ENCODE data around the gene CDH23.
A peak's percentile ranks its signal among the peaks of the same experiment; 100 is the strongest.

CDH23 gene

DNA sequence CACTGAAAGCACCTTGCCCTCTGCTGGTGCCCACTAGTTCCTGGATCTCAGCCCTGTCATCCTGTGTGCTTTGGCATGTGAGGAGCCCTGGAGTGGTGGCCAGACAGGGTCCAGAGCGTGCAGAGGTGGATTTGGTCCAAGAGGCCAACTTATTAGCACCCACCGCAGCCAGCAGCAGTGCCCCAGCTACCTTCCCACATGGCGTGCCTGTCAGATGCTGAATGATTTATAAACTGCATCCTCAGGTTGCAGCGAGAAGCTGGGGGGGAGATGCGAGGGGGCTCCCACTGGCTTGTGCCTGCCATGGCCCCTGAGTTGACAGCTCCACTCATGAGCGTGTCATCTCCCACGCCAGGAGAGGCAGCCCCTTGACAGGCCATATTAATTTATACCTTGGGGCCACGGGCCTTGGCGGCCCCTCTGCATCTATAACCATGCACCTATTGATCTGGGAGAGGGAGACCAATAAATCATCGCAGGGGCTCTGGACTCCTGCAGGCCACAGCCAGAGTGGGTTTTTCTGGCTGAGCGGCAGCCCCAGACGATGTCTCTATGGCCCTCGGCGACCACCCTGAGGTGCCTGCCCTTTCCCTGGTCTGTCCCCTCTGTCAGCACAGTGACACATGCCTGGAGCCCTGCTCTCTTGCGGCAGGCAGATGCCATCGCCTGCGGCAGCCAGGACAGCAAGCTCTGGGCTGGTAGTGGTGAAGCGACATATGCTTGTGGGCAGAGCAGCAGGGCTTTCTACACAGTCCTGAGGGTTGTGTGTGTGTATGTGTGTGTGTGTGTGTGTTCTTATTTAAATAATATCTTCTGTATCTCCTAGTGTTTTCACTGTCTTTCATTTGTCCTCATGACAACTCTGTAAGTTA lies 120.8 kb downstream of the CDH23 start:
- DNase-seq: peak in 1 of 14 donors; percentile 56

DNA sequence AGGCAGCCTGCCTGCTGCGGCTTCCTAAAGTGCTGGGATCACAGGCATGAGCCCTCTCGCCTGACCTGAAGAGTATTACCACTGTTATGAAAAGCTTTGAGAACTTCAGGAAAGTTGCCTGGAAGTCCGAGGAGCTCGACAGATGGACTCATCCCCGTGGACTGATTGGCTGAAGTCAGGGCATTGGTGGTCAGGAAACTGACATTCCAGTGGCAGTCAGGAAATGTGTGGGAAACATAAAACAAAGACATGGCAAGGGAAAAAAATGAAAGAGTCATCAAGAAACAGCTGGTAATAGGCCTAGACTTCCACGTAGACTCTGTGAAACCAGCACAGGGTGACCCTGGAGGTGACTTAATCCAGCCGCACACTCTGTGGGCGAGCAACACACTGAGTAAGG lies 123.3 kb downstream of the CDH23 start:
- DNase-seq: no peak

DNA sequence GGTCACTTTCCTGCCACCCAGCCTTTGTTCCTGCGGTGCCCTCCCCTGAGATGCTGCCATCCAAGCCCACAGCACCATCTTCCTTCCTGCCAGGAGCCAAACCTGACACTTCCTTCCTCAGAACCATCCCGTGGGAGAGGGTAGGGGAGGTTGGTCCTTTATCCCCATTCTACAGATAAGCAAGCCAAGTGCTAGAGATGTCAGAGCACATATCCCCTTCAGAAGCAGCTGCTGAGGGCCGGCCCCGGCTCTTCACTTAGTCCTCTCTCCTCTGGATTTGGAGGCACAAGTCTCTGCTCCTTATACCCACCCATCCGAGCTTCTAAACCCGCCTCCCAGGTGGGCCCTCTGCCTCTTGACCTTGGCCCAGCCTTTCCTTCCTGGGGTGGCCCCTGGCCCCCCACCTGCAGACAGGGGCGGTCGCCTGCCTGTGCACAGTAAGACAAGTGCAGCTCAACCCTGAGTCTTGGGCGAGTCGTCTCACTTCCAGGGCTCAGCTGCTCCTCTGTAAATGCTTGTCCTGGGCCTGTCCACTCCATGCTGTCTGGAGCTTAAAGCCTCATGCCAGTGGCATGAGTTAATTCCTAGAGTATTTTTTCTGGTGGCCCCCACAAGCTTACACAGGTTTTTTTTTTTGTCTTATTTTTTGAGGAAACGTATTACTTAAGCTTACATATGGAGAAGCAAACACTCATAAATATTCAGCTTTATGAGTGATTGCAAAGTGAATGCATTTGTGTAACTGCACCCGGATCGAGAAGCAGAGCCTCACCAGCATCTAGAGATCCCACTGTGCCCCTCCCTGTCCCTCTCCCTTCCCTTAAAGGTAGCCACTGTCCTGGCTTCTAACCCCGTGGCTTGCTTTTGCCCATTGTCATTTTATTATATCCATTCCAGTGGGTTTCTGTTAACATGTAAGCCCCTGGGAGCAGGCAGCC lies 125.1 kb downstream of the CDH23 start:
- no peak for DNase-seq

DNA sequence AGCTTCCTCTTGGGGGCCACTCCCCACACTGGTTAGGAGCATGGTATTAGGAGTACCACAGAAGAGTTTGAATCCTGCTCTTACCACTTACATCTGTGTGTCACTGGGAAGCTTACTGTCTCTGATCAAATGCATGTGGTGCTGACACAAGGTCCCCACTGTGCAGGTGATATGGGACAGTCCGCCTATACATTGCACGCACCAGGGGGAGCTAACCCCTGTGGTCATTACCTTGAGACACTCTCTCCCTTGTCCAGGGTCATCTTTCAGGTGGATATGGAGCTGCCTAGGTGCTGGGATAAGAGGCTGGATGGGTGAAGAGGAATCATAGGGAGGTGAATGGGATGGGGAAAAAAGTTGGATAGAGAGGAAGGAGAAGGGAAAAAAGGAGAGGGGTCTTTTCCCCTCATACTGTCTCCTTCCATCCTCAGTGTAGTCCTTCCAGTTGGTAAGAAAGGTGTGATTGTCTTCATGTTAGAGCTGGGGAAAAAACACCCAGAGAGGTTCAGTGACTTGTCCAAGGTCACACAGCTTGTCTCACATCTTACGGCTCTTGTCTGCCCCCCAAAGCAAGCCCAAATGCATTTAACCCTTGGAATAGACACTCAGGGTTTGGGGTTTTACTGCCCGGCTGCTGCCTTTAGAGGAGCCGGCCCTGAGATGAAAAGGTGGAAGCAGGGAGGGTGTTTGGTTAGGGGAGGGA lies 125.9 kb downstream of the CDH23 start:
- no peak for DNase-seq

DNA sequence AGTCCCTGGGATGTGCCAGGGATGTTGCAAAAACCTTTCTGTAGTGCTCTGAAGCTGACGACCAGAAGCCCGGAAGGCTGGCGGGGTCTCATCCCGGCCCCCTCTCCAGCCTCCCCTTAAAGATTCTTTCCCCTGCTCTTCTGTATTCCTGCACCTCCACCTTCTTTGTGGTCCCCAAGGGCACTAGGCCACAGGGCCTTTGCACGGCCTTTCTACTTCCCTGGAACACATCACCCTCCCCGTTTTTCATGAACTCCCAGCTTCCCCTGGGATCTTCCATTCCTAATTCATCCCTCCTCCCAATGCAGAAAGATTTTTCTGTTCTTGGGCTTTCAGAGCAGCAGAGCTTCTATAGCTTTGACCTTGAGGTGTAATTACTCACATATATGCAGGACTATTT lies 127.0 kb downstream of the CDH23 start:
- DNase-seq: no peak

DNA sequence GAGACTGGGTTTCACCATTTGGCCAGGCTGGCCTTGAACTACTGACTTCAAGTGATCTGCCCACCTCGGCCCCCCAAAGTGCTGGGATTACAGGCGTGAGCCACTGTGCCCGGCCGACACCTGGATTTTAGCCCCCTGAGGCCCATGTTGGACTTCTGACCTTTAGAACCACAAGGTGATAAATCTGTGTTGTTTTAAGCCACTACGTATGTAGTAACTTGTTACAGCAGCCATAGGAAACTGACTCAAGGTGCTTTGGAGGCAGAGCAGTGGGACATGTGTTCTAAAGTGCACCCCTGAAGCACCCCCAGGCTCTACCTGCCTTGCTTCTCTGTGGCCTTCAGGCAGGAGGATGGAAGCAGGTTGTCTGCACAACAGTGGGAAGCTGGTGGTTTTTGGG lies 128.4 kb downstream of the CDH23 start:
- no peak for DNase-seq

DNA sequence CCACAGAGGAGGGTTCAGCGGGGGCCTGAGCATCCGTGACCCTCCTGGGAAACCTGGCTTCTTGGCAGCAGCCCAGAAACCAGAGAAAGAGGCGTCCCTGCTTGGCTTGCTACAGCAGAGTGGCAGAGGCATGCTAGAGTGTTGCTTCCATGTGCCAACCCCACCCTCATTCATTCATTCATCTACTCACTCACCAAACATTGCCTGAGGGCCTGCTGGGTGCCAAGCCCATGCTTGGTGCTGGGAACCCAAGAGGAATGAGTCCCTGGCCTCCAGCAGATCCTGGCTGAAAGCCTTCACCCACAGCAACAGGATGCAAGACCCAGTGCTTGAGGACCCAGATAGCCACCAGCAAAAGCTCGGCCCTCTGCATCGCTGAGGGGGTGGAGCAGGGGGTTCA lies 129.0 kb downstream of the CDH23 start:
- no peak for DNase-seq

DNA sequence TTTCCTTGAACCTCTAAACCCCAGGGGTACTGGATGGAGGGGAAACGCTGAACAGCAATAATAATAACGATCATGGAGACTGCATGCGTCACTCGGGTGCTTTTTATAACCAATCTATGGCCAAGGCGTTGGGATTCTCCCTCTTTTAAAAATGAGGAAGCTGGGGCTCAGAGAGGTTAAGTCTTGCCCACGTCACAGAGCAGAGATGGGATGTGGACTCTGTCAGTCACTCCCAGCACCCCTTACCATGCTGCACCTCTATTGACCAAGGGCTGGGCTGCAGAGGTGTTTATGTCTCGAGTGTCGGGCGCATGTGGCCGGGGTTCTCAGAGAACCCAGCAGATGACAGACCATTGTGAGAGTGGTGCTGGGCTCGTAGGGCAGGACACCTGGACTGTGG lies 129.9 kb downstream of the CDH23 start:
- DNase-seq: no peak

DNA sequence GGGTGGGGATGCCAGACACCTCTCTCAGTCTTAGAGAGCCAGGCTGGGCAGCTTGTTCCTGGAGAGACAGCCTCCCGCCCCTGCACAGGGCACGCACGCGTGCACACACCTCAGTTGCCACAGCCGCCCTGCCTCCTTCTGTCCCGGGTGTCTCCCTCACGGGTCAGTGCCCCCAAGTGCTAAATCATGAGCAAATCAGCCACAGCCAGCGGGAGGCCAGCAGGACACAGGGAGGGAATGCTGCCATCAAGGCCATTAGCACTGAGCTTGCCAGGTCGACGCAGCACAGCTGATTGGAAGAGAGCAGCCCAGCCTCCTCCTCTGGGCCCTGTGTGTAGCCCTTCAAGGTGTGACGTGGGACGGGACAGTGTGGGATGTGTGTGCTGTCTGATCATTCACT lies 130.4 kb downstream of the CDH23 start:
- peak in 1 of 14 donors; percentile 27 for DNase-seq

DNA sequence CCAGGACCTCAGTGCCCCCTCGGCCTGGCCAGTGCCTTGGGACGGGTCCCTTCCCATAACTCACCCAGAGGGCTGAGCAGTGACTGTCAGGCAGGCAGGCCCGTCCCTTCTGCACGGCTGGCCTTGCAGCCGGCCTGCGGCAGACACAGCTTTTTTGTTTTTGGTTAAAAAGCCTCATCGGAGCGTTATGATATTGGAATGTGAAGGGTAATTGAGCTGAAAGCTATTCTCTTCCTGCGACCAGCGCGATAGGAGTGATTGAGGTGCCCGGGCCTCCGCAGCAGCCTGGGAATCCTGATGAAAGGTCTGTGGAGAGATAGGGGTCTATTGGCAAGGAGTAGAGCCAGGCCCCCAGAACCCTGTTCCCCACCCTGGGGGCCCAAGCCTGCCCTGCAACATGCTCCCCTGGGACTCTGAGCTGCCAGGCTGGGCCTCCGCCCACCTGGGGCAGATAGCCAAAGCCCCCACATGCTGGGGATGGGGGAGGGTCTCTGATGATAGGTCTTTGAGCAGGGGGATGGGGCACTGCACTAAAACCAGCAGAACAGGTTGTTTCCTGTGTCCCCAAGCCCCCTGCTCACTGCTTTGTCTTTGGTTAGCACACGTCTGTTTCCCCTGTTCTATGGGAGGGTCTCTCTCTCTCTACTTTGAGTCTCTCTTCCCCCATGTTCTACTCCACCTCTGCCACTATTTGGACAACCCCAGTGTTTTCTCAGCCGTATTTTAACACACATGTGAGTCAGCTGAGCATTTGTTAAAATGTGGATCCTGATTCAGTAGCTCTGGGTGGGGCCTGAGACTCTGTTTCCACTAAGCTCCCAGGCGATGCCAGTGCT lies 131.9 kb downstream of the CDH23 start:
- DNase-seq: peak in 1 of 14 donors; percentile 23

DNA sequence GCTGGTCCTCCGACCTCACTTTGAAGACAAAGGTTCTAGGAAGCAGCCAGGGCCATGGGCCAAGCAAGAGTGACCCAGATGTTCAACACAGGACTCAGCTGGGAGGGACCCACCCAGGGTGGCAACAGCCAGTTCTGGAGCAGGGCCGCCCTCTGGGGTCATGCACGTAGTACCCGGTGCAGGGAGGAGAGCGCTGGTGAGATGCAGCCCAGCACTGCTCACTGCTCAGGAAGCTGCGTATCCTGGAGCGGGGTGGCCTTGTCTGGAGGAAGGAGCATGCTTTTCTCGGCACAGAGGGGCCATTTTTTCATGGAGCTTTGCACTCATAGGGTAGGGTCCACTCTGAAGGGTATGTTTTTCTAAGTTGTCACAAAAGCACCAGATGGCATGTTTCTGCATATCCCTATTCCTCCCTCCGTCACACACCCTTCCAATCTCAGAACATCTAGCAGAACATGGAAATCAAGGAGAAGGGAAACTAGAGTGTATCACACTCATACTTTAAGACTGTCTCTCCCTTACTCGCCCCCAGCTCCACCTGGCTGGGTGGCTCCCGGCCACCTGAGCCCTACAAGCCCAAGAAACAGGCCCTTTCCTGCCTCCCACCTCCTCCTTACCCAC lies 132.6 kb downstream of the CDH23 start:
- DNase-seq: no peak

DNA sequence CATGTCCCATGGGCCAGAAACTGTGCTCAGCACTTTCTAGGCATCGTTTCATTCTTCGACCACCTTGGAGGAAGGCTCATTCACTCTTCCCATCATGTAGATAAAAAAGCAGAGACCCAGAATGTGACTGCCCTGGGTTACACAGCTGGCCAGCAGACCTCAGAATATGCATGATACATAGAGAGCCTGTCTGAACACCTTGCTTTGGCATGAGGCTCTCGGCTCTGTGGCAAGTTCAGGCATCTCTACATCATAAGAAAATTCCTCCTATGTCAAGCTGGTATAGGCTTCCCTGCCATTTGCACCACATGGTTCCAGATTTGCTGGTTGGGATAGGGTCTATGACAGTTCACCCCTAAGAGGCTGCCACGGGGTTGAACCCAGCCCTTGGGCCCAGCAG lies 134.1 kb downstream of the CDH23 start:
- no peak for DNase-seq

DNA sequence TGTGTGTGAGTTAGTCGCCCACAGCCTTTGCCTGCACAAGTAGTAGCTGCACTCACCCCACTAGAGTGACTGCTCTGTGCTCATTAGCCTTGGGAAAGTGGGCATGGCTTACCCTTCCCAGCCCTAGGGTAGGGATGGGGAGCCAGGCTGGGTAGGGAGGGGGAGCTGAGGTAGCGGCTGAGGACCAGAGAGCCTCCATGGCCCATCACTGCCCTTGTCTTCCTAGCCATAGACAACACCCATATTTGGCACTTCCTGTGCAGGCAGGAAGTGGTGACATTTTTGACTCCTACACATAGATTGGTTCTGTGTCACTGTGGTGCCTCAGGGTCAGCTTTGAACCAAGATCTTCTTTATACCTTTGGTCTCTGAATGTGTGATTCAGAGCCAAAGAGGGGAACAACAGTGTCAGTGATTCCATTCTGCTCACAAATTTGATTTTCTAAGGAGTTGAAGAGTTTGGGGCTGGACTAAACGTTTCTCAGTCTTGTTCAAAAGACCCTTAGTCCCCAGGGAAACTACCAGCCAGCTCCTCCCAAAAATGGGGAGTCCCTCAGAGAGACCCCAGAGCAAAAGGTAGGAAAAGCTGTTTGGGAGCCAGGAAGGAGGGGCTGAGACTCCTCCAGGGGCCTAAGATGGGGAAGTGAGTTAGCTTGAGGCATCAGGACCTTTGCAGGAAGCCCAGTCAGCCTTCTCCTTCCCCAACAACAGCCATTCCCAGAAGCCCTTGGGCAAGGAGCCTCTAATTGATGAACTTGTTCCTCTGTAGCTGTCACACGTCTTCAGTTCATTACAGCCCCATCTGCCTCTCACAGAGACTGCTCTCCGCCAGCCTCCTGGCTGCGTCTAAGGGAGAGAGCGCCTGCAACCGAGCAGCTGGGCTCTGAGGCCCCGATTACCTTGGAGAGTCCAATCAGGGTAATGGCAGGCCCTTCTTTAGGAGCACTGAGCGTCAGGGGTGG lies 135.0 kb downstream of the CDH23 start:
- no peak for DNase-seq

DNA sequence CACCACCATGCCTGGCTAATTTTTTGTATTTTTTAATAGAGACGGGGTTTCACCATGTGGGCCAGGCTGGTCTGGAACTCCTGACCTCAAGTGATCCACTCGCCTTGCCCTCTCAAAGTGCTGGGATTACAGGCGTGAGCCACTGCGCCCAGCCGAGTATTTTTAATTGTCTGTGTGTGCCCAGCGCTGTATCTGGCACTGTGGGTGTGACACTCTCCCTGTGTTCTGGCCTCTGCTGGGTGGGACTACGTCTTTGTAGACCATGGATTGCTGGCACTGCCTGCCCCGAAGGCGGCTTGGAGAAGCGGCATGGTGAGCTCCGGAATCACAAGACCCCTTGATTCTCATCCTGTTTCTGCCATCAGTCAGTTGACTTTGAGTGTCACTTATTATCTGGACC lies 136.2 kb downstream of the CDH23 start:
- DNase-seq: no peak

DNA sequence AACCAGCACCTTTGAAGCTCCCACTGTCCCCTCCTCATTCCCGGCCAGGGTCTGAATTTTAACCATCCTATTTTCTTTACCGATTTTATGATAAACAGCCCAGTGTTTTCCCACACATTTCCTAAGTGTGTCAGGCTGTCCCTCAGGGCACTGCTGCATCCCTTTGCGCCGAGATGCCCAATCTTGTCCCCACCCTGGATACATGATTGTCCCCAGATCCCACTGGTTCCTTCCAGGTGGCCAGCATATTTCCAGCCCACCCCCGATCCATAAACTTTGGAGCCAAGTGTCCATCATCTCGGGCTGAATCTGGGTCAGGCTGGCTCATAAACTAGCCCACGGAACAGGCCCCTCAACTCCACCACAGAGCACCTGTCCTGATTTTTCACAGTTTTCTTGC lies 137.2 kb downstream of the CDH23 start:
- DNase-seq: no peak

DNA sequence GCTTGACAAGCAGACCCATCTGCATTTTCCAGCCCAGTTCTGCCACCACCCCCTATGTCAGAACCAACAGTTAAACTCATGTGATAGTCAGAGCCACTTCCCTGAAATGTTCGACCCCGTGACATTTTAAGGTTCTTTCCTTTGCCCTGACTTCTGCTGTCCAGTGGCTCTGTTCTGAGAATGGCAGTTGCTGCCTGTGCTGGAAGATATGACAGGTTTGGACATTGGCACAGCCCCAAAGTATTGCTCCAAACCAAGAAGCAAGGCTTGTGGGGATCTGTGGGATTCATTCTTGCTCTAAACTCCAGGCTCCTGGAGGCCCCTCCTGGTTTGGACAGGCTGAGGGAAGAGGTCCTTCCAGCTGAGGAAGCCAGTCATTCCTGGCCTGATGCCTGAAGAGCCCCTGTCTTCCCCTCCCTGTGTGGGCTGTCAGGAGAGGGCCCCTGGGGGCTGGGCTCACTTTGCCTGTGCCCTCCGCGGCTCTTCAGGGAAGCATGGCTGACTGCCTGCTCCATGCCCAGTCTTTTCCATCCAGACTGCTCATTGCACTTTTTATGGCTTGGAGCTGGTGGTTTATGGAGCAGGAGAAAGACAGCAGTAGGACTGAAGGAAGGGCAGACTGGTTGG lies 138.0 kb downstream of the CDH23 start:
- no peak for DNase-seq

DNA sequence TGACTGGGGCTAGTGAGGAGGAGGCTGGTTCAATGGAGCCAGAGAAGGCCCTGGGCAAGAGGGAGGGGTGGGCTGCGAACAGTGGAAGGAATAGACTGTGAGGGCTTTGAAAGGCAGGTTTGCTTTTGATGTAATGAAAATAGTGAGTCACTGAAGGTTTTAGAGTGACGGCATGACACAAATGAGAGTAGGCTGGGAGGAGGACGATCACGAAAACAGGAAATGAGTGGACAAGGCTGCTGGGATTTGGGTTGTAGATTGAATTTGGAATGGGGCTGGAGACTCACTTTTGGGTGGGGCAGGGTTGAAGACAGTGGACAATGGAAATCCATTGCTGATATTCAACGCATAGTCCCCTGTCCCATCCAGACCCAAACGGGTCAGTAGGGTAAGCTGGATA lies 139.6 kb downstream of the CDH23 start:
- DNase-seq: no peak

DNA sequence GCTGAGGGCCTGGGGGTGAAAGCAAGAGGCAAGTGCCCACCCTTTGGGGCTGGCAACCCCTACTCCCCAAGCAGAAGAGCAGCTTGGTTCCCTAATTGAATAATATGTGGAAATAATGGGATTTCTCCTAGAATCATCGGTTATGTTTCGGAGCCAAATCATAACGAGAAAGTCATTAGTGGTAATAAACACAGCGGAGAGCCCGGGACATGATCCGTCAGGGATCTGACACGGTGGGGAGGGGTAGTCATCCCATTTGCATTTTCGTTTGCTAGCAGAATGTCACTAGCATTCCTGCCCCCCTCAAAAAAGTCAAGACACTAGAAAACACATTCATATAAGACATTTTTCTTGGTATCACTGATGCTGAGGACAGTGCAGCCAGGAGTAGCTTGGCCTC lies 140.4 kb downstream of the CDH23 start:
- DNase-seq: no peak

DNA sequence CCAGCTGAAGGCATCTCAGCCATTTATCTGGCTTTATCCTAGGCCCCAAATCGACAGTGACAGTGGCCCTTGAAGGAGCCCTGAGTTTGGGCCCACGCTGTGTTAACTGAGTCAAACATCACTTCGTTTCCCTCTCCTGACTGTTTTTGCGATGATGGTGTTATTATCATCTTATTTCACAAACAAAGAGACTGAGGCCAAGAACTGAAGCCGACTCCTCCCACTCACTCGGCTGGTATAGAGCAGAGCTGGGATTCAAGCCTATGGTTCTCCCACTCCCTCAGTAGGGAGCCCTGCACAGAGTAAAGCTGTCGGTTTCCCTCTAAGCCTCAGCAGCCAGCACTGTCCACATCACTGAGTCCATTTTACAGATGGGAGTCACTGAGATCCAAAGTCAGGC lies 141.0 kb downstream of the CDH23 start:
- DNase-seq: no peak

All from C1 segment of cervical spinal cord (tissue), 14 donors.